Adrenal gland (tissue), 5 donors: Measurements from ENCODE around the gene GP1BA.
A peak's percentile ranks its signal among the peaks of the same experiment; 100 is the strongest.

ENCODE experiments used
- CTCF ChIP-seq, 6 experiments: fragments of 450-650 bp in 4 of 6; fragments of 200-600 bp in 2 of 6; sonication (generic) in 1 of 6; IDR thresholded peaks; 1 replicate in 5 of 6; 2 replicates in 1 of 6; pipeline versions ENCODE4 v1.5.1 to v1.8.0; 2016 to 2021; ENCODE audit warnings: antibody characterized with exemption in 6 of 6, mild to moderate bottlenecking in 2 of 6, moderate library complexity in 1 of 6
- POLR2A ChIP-seq, 2 donors: fragments of 450-650 bp; IDR thresholded peaks; one replicate each; pipeline ENCODE4 v1.6.1; 2017; ENCODE audit warnings: antibody characterized with exemption in 2 of 2, mild to moderate bottlenecking in 2 of 2, moderate library complexity in 1 of 2
- donor health status: DM: no; HTN: no; CAD: no.

- TF ChIP-seq CTCF (IDR thresholded peaks at IDR 0.05) (peak; percentile 64 to 83 (median 76)), POLR2A (IDR thresholded peaks at IDR 0.05) (no peak)
Measured at GRCh38 chr17:4903051-4903818, 28.8 kb upstream of the GP1BA start, which contains the start of gene CHRNE.
